Medulla oblongata (tissue), 1 donor: ENCODE results near the gene SDCBP2.
A peak's percentile ranks its signal among the peaks of the same experiment; 100 is the strongest.

ENCODE experiments used
- DNase-seq: peaks from one replicate; pipeline ENCODE4 v3.0.0-alpha.2; 2015; ENCODE audit errors: extremely low spot score

Gene SDCBP2

GRCh38 chr20:1274485-1275311, 54.2 kb downstream of the SDCBP2 start:
- DNase-seq: peak; percentile 54

- no peak for DNase-seq
Observed at GRCh38 chr20:1273366-1273765, 55.6 kb downstream of the SDCBP2 start.

GRCh38 chr20:1272368-1273100, 56.4 kb downstream of the SDCBP2 start:
- peak; percentile 49 for DNase-seq

- DNase-seq: no peak
Observed at GRCh38 chr20:1269850-1270249, 59.1 kb downstream of the SDCBP2 start.

GRCh38 chr20:1269235-1269634, 59.7 kb downstream of the SDCBP2 start:
- no peak for DNase-seq

- no peak for DNase-seq
Observed at GRCh38 chr20:1267809-1268374, 61.0 kb downstream of the SDCBP2 start.

- no peak for DNase-seq
Observed at GRCh38 chr20:1267161-1267560, 61.8 kb downstream of the SDCBP2 start.

- peak; percentile 20 for DNase-seq
Observed at GRCh38 chr20:1266167-1266973, 62.6 kb downstream of the SDCBP2 start, which contains the start of gene SNPH. Gene SNPH (plus strand): TSS chr20:1266294. CDS start chr20:1296240, 29,946 bp downstream.

GRCh38 chr20:1265916-1266166, 63.1 kb downstream of the SDCBP2 start:
- no peak for DNase-seq

- no peak for DNase-seq
Observed at GRCh38 chr20:1265226-1265915, 63.6 kb downstream of the SDCBP2 start.

- DNase-seq: no peak
Observed at GRCh38 chr20:1264727-1265126, 64.2 kb downstream of the SDCBP2 start.

GRCh38 chr20:1263853-1264252, 65.1 kb downstream of the SDCBP2 start:
- DNase-seq: no peak
